ENCODE results near the gene PRSS48. TPM values are rescaled to one million over a fixed set of nuclear protein-coding genes. Genes with fewer than 3 reads are reported as not detected.
"Not testable (repeated sequence)": the region's sequence is repeated elsewhere in the genome, so short reads cannot be mapped to it uniquely, and the experiment has no call there.

PRSS48 gene, protein sequence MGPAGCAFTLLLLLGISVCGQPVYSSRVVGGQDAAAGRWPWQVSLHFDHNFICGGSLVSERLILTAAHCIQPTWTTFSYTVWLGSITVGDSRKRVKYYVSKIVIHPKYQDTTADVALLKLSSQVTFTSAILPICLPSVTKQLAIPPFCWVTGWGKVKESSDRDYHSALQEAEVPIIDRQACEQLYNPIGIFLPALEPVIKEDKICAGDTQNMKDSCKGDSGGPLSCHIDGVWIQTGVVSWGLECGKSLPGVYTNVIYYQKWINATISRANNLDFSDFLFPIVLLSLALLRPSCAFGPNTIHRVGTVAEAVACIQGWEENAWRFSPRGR
- total RNA-seq (2014; rRNA removed; shearing (Covaris generic)): not detected in 2 replicates
- polyA plus RNA-seq (2014; cell fraction: nucleus; rRNA removed): not detected in 2 replicates

- DNase-seq (ENCODE audit: extremely low read depth, low read depth): peak; percentile 36
These were observed at the start of gene PRSS48 for GRCh38 chr4:151276787-151277562. Gene PRSS48, plus strand, starts transcription at chr4:151277161. Its CDS starts 12 bp downstream, at chr4:151277173.

DNA sequence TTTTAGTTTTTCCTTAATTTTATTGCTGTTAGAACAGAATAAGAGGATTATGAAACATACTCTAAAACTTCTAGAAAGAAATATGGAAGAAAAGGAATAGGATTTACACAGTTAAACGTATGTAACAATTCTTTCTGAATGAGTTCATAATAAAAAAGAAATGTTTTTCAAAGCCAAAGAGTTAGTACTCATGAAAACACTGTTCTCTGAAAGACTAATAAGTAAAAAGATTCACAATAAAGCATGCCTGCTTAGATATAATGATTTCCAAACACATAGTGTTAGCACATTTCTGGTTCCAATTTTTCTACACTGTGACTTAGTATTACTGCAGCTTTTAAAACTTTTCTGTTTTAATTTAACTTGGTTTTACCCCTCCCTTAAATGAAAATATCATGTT, 49.8 kb upstream of the PRSS48 start:
- DNase-seq (ENCODE audit: extremely low read depth, low read depth): no peak

GRCh38 chr4:151227731-151228130, 49.2 kb upstream of the PRSS48 start:
- DNase-seq (ENCODE audit: extremely low read depth, low read depth): peak; percentile 15

- no peak for DNase-seq (ENCODE audit: extremely low read depth, low read depth)
These were observed 48.5 kb upstream of the PRSS48 start for GRCh38 chr4:151228189-151229119.

DNA sequence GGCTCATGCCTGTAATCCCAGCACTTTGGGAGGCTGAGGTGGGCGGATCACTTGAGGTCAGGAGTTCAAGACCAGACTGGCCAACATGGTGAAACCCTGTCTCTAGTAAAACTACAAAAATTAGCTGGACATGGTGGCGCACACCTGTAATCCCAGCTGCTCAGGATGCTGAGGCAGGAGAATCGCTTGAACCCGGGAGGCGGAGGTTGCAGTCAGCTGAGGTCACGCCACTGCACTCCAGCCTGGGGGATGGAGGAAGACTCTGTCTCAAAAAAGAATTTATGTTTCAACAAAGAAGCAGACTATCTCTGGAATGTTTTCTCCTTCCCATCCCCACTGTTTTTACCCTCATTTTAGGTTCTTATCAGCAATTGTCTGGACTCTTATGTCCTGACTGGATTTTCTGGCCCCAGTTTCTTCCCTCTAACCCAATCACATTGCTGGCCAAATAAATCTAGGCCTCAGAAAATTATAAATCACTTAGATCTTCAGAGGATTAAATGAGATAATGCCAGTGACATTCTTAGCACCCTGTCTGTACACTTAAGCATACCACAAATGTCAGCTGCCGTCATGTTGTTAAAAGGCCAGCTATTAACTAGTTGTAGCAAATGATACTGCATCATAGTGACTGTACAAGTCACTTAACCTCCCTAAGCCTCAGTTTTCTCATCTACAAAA, 44.9 kb upstream of the PRSS48 start:
- no peak for DNase-seq (ENCODE audit: extremely low read depth, low read depth)

GRCh38 chr4:151233600-151233999, 43.4 kb upstream of the PRSS48 start:
- no peak for DNase-seq (ENCODE audit: extremely low read depth, low read depth)

DNA sequence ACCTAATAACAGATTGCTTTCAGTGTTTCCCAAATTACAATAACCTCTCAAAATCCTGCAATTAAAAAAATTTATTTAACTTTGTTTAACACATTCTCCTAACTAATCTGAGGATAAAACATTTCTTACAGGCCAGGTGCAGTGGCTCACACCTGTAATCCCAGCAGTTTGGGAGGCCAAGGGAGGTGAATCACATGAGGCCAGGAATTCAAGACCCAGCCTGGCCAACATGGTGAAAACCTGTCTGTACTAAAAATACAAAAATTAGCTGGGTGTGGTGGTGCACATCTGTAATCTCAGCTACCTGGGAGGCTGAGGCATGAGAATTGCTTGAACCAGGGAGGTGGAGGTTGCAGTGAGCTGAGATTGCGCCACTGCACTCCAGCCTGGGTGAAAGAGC, 41.6 kb upstream of the PRSS48 start:
- DNase-seq (ENCODE audit: extremely low read depth, low read depth): not testable (repeated sequence)

GRCh38 chr4:151236036-151236435, 40.9 kb upstream of the PRSS48 start:
- no peak for DNase-seq (ENCODE audit: extremely low read depth, low read depth)

- DNase-seq (ENCODE audit: extremely low read depth, low read depth): no peak
These were observed 38.5 kb upstream of the PRSS48 start for GRCh38 chr4:151238477-151238876.

DNA sequence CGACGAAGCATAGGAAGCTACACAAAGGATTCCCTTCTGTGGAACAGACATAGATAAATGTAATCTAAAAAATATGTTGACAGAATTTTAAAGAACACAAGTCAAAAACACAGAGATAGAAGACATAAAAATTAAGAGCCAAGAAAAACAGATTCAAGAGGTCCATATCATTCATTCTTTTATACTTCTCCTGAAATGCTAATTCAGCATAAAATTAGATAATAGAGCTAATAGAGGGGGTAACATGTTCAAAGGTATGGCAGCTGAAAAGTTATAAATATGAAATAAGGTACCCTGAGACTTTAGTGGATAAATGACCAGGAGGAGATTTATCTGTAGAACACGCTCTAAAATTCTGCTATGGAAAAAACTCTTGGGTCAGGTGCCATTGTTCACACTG, 37.4 kb upstream of the PRSS48 start:
- no peak for DNase-seq (ENCODE audit: extremely low read depth, low read depth)

DNA sequence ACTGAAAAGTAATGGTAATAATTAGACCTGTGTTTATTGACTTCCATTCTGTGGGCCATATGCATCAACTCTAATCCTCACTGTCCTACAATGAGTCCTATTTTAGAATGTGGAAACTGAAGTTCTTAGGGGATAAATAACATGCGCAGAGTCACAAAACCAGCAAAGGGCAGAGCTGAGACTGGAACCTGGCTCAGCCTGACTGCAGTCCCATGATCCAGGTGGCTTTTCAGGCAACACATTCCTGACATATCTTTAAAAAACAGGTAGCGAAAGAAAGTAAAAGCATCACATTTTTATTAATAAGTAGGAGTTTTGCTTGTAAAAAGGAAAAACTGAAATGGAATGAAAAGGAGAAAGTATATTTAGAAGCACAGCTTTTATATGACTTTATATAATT, 34.7 kb upstream of the PRSS48 start:
- DNase-seq (ENCODE audit: extremely low read depth, low read depth): no peak

GRCh38 chr4:151246742-151247141, 30.2 kb upstream of the PRSS48 start:
- no peak for DNase-seq (ENCODE audit: extremely low read depth, low read depth)

GRCh38 chr4:151247395-151247794, 29.6 kb upstream of the PRSS48 start:
- no peak for DNase-seq (ENCODE audit: extremely low read depth, low read depth)

DNA sequence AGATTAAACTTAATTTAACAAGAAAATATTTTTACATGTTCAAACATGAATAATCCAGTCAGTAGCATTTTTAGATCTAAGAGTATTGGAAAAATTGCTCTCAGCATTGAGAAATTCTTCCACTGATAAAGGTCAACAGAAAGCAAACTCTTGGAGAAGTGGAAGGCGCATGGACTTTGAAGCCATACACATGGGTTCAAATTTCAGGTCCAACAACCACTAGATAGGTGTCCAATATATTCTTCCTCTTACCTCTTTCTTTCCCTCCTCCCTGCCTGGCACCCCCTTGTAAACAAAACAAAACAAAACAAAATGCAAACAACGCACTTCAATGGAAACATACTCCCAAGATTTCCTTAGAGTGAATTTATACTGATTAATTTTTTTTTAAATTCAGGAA, 28.4 kb upstream of the PRSS48 start:
- DNase-seq (ENCODE audit: extremely low read depth, low read depth): no peak

- DNase-seq (ENCODE audit: extremely low read depth, low read depth): no peak
These were observed 26.3 kb upstream of the PRSS48 start for GRCh38 chr4:151250706-151251105.

- no peak for DNase-seq (ENCODE audit: extremely low read depth, low read depth)
These were observed 25.2 kb upstream of the PRSS48 start for GRCh38 chr4:151251603-151252304.

- DNase-seq (ENCODE audit: extremely low read depth, low read depth): not testable (repeated sequence)
These were observed 21.7 kb upstream of the PRSS48 start for GRCh38 chr4:151255226-151255625.

DNA sequence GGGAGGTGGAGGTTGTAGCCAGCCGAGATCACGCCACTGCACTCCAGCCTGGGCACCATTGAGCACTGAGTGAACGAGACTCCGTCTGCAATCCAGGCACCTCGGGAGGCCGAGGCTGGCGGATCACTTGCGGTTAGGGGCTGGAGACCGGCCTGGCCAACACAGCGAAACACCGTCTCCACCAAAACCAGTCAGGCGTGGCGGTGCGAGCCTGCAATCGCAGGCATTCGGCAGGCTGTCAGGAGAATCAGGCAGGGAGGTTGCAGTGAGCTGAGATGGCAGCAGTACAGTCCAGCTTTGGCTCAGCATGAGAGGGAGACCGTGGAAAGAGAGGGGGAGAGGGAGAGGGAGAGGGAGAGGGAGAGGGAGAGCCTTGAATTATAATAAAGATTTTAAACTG, 21.3 kb upstream of the PRSS48 start:
- DNase-seq (ENCODE audit: extremely low read depth, low read depth): not testable (repeated sequence)

GRCh38 chr4:151256134-151256533, 20.8 kb upstream of the PRSS48 start:
- DNase-seq (ENCODE audit: extremely low read depth, low read depth): no peak

DNA sequence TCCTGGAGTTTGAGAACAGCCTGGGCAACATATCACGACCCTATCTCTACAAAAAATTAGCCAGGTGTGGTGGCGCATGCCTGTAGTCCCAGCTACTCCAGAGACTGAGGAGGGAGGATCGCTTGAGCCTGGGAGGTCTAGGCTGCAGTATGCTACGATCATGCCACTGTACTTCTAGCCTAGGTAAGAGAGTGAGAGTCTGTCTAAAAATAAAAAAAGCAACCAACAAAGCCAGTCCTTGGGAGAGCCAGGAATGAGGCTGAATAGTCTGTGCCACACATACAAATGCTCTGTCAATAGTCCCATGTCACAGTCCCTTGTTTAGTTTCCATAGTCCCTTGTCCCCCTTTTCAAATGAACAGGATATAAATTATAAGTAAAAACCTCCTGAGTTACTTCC, 19.3 kb upstream of the PRSS48 start:
- DNase-seq (ENCODE audit: extremely low read depth, low read depth): no peak
